ENCODE measurements around the gene SYVN1.
"Not testable (repeated sequence)": the region's sequence is repeated elsewhere in the genome, so short reads cannot be mapped to it uniquely, and the experiment has no call there.

The SYVN1 gene

GRCh38 chr11:65150509-65151299, 16.4 kb upstream of the SYVN1 start:
- peak in 1 of 2 donors; percentile 41 for DNase-seq

- DNase-seq = not testable (repeated sequence)
Measured at GRCh38 chr11:65150131-65150508, 15.8 kb upstream of the SYVN1 start.

GRCh38 chr11:65148657-65149056, 14.3 kb upstream of the SYVN1 start:
- DNase-seq = no peak

GRCh38 chr11:65147352-65148075, 13.2 kb upstream of the SYVN1 start:
- DNase-seq = no peak

- DNase-seq = no peak
Measured at GRCh38 chr11:65141896-65142494, 7.7 kb upstream of the SYVN1 start.

GRCh38 chr11:65136515-65137096, 2.3 kb upstream of the SYVN1 start:
- DNase-seq = no peak

- no peak for DNase-seq
Measured at GRCh38 chr11:65135633-65136145, 1.4 kb upstream of the SYVN1 start.

- peak; percentile 77 to 83 for DNase-seq
Measured at GRCh38 chr11:65134952-65135632, 773 bp upstream of the SYVN1 start.

- DNase-seq = peak in 1 of 2 donors; percentile 28
Measured at GRCh38 chr11:65133724-65134123, 595 bp downstream of the SYVN1 start.

- peak; percentile 68 to 79 for DNase-seq
Measured at GRCh38 chr11:65132988-65133700, 1.2 kb downstream of the SYVN1 start.

- no peak for DNase-seq
Measured at GRCh38 chr11:65132238-65132987, 1.9 kb downstream of the SYVN1 start.

- no peak for DNase-seq
Measured at GRCh38 chr11:65131895-65132237, 2.5 kb downstream of the SYVN1 start.

GRCh38 chr11:65131417-65131776, 2.9 kb downstream of the SYVN1 start:
- no peak for DNase-seq

- DNase-seq = no peak
Measured at GRCh38 chr11:65130631-65131416, 3.5 kb downstream of the SYVN1 start.

- no peak for DNase-seq
Measured at GRCh38 chr11:65129649-65130441, 4.5 kb downstream of the SYVN1 start.

- no peak for DNase-seq
Measured at GRCh38 chr11:65128182-65129145, 5.9 kb downstream of the SYVN1 start.

- DNase-seq = no peak
Measured at GRCh38 chr11:65127473-65128181, 6.7 kb downstream of the SYVN1 start.
